Mononuclear cell (primary cell): ENCODE results near the gene TYW5. TPM values are rescaled to one million over a fixed set of nuclear protein-coding genes. Genes with fewer than 3 reads are reported as not detected.

Source experiments
- H3K27me3 ChIP-seq: 2 replicates; pipeline ENCODE4 v1.6.0; 2011; ENCODE audit warnings: low read length, control low read depth; ENCODE audit not compliant: insufficient read depth
- H3K4me1 ChIP-seq: 2 replicates; pipeline ENCODE4 v1.5.1; 2011; ENCODE audit warnings: mild to moderate bottlenecking, low read length, control low read depth; ENCODE audit not compliant: insufficient read depth
- H3K4me3 ChIP-seq: 2 replicates; pipeline ENCODE4 v1.5.1; 2011; ENCODE audit warnings: mild to moderate bottlenecking, low read length, moderate library complexity
- H3K9me3 ChIP-seq: 2 replicates; pipeline ENCODE4 v1.5.1; 2011; ENCODE audit warnings: low read depth, mild to moderate bottlenecking, control low read depth, low read length
- total RNA-seq: library from RNA; depleted of rRNA; stranded (reverse); fragments of >200 nt; gene quantifications from one replicate; pipeline ENCODE4 v1.2.3, GENCODE V29; 2012

Gene TYW5
- total RNA-seq, 1 donor, result 23.1 TPM

DNA sequence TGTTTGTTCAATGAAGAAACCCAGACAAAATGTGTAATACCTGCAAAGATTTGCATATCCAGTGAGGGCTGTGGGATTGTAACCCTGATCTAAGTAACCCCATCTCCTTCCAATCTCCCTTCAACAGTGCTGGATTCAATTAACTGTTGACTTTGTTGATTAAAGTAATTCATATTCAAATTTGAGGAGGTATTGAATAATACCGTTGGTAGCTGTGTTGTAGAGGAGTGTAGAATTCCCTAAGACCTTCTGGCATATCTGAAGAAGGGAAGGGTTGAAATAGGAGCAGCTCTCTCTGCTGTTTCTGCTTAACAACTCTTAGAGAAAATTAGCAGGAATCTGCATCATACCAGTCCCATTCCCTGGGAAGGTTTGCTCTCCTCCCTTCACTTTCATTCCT is 28.2 kb upstream of the TYW5 start:
- no peaks in the 10 kb centered on the region for H3K27me3 ChIP-seq
- no peaks in the 10 kb centered on the region for H3K4me1 ChIP-seq
- H3K9me3 ChIP-seq, result no peaks in the 10 kb centered on the region
- no peak overlapping the region for H3K4me3 ChIP-seq

DNA sequence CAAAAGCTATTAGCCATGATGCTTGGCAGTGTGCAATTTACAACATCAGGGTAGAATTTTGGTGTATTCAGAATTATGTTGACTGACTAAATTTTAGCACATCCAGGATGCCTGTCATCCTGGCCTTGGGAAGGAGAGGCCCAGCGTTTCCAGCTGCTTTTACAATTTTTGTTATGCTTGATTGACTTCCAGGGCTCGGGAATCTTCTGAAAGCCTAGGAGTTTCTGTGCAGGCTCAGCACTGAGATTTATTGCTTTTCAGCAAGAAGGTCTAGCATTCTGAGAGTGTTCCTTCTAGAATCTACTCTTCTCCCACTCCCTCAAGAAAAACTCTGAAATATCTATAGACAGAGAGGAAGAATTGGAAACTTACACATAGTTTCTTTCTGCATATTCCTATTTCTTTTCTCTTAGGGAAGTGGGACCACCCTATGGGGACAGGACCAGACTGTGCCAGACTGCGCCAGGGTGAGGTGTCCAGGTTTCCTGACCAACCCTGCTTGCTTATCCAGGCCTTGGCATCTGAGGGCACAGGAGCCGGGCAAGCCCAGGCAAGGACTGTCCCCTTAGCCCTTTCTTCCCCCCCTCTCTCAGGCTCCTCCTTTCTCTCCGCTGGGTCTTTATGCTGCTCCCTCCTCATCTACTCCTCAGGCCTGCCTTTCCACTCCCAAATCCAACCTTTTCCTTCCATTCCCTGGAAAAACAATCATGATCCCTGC is 27.0 kb upstream of the TYW5 start:
- Histone ChIP-seq H3K4me1 (no peaks in the 10 kb centered on the region), H3K27me3 (no peaks in the 10 kb centered on the region), H3K9me3 (no peaks in the 10 kb centered on the region), H3K4me3 (no peak overlapping the region)

DNA sequence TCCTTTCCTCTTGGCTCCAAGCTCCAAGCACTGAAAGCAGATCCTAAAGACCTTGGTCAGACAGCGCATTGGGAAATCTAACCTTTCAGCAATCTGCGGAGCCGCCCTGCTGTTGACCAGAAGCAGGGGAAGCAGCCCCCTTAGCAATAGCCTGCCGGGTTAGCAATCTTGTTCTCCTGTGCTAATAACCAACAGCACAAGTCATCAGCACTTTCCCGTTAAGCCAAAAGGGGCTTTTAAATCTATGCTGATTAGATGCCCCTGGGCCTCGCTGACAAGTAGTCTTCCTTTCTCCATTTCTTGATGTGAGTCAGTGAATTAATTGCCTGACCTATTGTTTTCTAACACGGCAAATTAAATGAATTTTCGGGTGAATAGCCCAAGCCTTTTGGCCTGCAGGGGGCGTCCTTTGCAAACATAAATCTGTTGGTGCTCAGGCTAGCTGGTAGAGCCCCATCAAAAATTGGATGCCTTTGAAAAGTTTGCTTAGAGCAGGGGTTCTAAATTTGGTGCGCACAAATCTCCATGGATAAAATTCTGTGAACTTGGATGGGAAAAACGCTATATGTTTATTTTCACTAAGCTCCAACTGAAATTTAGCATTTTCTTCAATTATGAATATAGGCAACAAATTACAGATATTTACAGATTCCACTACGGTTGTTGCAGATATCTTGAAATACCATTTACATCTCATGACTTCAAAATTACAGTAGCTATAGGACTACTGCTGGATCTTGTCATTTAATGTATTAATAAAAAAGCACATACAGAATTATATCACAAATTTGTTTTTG is 24.7 kb upstream of the TYW5 start:
- Histone ChIP-seq H3K27me3 (no peaks in the 10 kb centered on the region), H3K4me1 (no peaks in the 10 kb centered on the region), H3K9me3 (no peaks in the 10 kb centered on the region), H3K4me3 (no peak overlapping the region)

DNA sequence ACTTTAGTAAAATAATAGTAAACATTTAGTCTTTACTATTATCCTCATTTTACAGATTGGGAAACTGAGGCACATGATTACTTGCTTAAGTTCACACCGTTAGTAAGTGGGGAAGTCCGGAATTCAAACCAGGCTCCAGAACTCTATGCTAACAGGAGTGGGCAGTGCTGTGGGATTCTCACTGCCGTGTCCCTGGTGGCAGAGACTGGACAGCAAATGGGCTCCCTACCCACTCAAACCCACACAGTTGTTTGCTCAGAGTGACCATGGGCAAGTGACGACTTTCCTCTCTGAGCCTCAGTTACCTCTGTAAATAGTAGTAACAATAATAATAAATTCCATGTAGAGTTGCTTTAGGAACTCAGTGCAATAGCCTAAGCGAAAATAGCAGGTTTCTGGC is 24.1 kb upstream of the TYW5 start:
- Histone ChIP-seq H3K9me3 (no peaks in the 10 kb centered on the region), H3K27me3 (no peaks in the 10 kb centered on the region), H3K4me3 (no peak overlapping the region), H3K4me1 (no peaks in the 10 kb centered on the region)

DNA sequence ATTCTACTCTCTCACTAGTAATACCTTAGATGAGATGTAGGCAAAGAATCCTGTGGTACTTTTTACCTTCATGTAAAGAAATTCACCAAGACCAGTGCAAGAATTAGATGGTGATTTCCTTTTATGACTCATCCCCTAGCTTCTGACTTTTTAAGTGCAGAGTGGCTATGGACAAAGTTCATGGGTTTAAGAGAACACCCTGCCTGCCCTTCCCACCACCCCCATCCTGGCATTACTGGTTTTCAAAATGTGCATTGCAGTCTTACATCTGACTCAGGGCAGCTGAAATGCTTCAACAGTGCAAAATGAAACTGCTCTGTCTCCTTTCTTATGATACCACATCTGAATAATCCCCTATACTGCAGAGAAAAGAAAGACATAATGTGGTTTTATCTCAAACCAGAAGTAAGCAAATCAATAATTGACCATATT is 22.7 kb upstream of the TYW5 start:
- Histone ChIP-seq H3K27me3 (no peaks in the 10 kb centered on the region), H3K9me3 (no peaks in the 10 kb centered on the region), H3K4me3 (no peak overlapping the region), H3K4me1 (no peaks in the 10 kb centered on the region)

DNA sequence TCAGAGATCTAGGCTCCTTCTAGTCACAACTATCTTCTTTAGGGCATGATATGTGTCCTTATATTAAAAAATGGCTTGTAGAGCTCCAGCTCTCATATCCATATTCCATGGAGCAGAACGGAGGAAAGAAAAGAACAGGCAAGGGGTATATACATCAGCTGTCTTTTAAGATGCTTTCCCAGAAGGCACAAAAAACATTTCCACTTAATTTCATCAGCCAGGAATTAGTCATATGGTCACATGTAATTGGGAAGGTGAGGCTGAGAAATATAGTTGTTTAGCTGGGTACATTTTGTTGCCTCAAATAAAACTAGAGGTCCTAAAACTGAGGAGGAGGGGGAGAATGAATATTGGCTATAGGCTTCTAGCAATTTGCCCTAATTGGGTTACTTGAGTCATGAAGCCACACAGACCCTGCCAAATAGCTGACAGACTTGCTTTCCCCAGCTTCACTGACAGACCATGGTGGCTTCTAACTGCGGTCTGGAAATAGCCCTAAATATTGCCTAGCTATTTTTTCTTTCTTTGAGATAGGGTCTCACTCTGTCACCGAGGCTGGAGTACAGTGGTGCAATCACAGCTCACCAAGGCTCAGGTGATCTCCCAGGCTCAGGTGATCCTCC is 20.1 kb upstream of the TYW5 start:
- no peak overlapping the region for H3K4me3 ChIP-seq
- H3K9me3 ChIP-seq, result no peaks in the 10 kb centered on the region
- H3K27me3 ChIP-seq, result no peaks in the 10 kb centered on the region
- no peaks in the 10 kb centered on the region for H3K4me1 ChIP-seq

DNA sequence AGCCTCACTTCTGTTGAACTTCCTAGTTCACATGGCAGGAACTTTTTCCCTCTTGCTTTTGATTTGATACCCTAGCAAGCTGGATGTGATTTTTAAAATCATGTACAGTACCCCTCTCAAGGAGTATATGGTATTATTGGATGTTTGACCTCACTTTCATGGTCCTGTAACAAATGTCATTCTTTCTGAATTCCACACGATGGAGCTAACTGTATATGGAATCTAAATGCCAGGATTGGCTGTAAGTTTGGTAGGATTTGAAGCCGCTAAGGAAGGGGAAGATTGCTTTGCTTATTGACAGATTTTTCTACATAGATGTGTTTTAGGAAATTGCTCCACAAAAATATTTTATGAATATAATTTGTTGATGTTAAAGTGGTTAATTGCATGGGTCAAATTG is 18.4 kb upstream of the TYW5 start:
- Histone ChIP-seq H3K4me1 (no peaks in the 10 kb centered on the region), H3K9me3 (no peaks in the 10 kb centered on the region), H3K27me3 (no peaks in the 10 kb centered on the region), H3K4me3 (no peak overlapping the region)

DNA sequence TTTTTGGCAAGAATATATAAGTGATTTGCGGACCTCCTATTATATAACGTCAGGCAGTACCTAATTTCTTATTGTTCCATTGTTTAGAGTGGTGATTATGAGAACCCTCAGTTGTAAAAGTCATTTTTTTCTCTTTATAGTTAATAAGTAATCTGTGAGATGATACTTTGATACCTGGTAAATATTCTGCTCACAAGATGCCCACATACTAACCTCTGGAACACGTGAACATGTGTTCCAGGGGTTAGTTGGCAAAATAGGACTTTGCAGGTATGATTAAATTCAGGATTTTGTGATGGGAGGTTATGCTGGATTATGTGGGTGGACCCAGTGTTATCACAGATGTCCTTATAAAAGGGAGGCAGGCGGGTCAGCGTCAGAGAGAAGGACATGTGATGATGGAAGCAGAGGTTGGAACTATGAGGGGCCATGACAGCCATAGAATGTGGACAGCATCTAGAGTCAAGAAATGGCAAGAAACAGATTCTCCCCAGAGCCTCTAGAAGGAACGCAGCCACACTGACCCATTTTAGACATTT is 16.9 kb upstream of the TYW5 start:
- Histone ChIP-seq H3K4me3 (no peak overlapping the region), H3K27me3 (no peaks in the 10 kb centered on the region), H3K9me3 (no peaks in the 10 kb centered on the region), H3K4me1 (no peaks in the 10 kb centered on the region)

DNA sequence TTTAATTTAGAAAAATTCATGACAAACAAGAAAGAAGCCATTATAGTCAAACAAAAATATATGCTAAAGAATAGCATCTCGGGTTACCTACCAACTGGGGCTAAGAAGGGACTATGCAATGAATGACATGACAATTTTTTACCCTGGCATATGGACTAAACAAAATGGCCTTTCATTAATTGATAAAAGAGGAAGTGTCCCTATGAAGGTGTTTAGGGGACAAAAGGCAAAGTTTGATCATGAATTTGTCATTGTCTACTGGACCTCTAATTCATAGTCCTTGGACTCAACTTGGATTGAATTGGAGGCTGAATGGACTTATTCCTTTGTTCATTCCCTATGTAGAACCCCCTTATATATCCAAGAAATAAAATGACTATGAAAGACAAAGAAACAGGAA is 12.8 kb upstream of the TYW5 start:
- no peaks in the 10 kb centered on the region for H3K4me1 ChIP-seq
- no peak overlapping the region for H3K4me3 ChIP-seq
- no peaks in the 10 kb centered on the region for H3K9me3 ChIP-seq
- H3K27me3 ChIP-seq, result no peaks in the 10 kb centered on the region

DNA sequence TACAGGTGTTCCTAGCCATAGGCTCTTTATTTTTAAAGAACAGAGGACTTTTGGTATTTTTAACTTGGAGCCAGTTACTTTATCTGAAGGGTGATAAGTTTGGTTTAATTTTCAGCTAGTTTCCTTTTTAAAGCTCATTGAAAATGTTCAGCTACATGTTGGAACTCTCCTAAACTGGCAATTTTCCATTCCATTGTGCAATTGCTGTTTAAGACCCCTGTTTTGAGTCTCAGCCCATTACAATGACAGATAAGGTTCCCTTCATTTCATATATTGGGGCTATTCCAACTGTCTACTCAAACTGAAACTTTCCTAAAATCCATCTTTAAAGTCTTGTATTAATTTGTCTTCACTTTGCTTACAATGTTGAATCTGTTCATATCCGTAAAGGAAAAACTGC is 11.7 kb upstream of the TYW5 start:
- Histone ChIP-seq H3K4me3 (no peak overlapping the region), H3K27me3 (no peaks in the 10 kb centered on the region), H3K4me1 (no peaks in the 10 kb centered on the region)

DNA sequence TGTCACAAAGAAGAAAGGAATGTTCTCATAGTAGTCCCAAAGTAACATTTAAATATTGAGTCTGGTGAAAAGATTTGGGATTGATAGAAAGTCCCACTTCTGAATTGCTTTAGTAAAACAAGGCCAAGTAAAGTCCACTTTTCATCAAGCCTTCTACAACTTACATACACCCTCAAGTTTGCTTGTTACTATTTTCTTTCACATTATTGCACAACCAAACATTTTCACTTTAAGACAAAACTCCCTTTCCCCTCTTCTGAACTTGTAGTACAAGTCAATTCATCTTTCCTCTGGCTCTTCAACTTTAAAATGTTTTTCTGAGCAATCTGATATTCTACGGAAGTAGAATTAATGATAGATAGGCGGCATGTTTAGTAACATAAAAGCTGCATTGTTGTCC is 11.1 kb upstream of the TYW5 start:
- Histone ChIP-seq H3K4me1 (no peaks in the 10 kb centered on the region), H3K9me3 (no peaks in the 10 kb centered on the region), H3K4me3 (no peak overlapping the region), H3K27me3 (no peaks in the 10 kb centered on the region)

More for the DNA sequence above, 11.7 kb upstream of the TYW5 start:
- H3K9me3 ChIP-seq, result no peaks in the 10 kb centered on the region

DNA sequence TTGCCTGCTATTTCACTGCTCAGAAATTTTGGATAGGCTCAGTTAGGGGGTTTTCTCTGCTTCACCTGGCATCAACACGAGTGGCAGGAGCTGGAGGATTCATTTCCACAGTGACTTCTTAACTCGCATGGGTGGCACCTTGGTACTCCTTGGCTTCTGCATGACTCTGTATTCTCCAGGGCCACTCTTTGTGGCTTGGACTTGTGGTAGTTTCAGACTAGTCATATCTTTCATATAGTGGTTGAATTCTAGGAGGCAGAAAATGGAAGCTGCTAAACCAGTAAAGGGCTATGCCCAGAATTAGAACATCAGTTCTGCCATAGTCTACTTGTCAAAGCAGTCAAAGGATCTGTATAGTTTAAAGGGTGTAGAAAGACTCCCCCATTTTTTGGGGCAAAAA is 6.9 kb upstream of the TYW5 start:
- Histone ChIP-seq H3K4me3 (no peak overlapping the region), H3K4me1 (peaks cover 11% of the 10 kb centered on the region), H3K27me3 (no peaks in the 10 kb centered on the region), H3K9me3 (no peaks in the 10 kb centered on the region)

DNA sequence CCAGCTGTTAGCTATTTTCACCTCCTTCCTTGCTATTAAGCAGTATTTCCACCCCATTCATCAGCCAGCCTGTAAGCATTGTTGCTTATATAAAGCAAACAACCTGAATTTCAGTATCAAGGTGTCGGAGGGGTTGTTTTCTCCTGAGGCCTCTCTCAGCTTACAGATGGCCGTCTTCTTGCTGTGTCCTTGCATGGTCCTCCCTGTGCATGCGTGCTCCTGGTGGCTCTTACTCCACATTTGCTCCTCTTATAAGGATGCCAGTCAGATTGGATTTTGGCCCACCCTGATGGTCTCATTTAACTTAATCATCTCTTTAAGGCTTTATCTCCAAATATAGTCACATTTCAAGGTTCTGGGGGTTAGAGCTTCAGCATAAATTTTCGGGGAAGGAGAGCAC is 2.7 kb upstream of the TYW5 start:
- peaks cover 36% of the 10 kb centered on the region for H3K4me1 ChIP-seq
- no peaks in the 10 kb centered on the region for H3K9me3 ChIP-seq
- no peak overlapping the region for H3K4me3 ChIP-seq

DNA sequence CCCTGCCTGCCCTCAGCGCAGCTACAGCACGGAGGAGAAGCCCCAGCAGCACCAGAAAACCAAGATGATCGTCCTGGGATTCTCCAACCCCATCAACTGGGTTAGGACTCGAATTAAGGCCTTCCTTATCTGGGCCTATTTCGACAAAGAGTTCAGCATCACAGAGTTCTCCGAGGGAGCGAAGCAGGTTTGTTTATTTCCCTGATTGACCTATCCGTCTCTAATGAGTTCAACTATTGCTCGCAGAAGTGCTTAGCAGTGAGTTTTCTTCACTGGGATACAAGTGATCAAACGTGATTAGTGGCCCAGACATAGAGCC is 730 bp upstream of the TYW5 start:
- H3K9me3 ChIP-seq, result no peaks in the 10 kb centered on the region
- H3K4me1 ChIP-seq, result peaks cover 36% of the 10 kb centered on the region
- H3K4me3 ChIP-seq, result peak overlapping the region; percentile 96
- no peaks in the 10 kb centered on the region for H3K27me3 ChIP-seq

More for the DNA sequence above, 2.7 kb upstream of the TYW5 start:
- no peaks in the 10 kb centered on the region for H3K27me3 ChIP-seq

DNA sequence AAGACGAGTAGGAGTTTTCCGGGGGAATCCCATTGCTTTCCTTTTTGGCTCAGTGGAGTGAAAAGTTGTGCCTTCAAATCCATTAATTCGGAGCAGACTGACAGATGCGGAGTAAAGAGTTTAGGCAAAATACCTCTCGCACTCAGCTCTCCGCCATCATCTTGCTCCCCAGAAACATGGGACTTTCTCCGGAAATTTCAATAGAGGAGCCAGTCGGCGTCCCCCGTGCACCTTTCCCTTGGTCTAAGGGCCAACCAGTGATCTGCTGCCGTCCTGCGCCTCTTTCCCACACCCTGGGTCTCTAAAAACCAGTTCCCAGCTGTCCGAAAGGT is 318 bp downstream of the TYW5 start:
- H3K27me3 ChIP-seq, result no peaks in the 10 kb centered on the region
- peak overlapping the region; percentile 96 for H3K4me3 ChIP-seq
- H3K4me1 ChIP-seq, result peaks cover 36% of the 10 kb centered on the region
- no peaks in the 10 kb centered on the region for H3K9me3 ChIP-seq
